ENCODE measurements around the gene APOM.

Gene APOM

GRCh38 chr6:31692353-31692752 lies 36.7 kb downstream of the APOM start:
- Histone ChIP-seq H3K36me3 (ENCODE audit: control insufficient read depth in 2 of 2, insufficient read depth in 1 of 2, low read length in 2 of 2) (peaks cover 0 to 73% of the 10 kb centered on the region in 2 experiments; a peak in 2 of 3 replicates), H3K4me1 (ENCODE audit: control insufficient read depth, insufficient read depth, low read length) (no peaks in the 10 kb centered on the region), H3K9me3 (ENCODE audit: control insufficient read depth, insufficient read depth, low read depth, low read length) (no peaks in the 10 kb centered on the region), H3K4me3 (ENCODE audit: low read depth, low read length) (no peak overlapping the region), H3K27ac (ENCODE audit: extremely low read depth, low read depth, low read length) (no peak overlapping the region)
- POLR2A ChIA-PET: interaction anchor here (0.5 to 4.0 kb wide), 5 partner anchors 11 to 143 kb away, joined by 3 to 30 read pairs (median 6); partner anchors contain the start of genes ABHD16A and HSPA1B
- no peak for TF ChIP-seq ZNF324 (tag by site-specific recombination; IDR thresholded peaks at IDR 0.05)
- TF ChIP-seq ZNF202 (tag by site-specific recombination; IDR thresholded peaks at IDR 0.05; ENCODE audit: borderline replicate concordance): no peak
- CTCF ChIA-PET: interaction anchor here (0.6 to 4.6 kb wide), 5 partner anchors 9 to 119 kb away, joined by 3 to 24 read pairs (median 4); partner anchors contain the start of gene LY6G5C

- H3K4me3 ChIP-seq (ENCODE audit: low read depth, low read length): no peak overlapping the region
- ChIA-PET CTCF (interaction anchor here (0.6 to 4.6 kb wide), 4 partner anchors 9 to 94 kb away, joined by 3 to 24 read pairs (median 6); partner anchors contain the start of gene LY6G5C), POLR2A (interaction anchor here (1.0 to 4.0 kb wide), 5 partner anchors 10 to 142 kb away, joined by 3 to 30 read pairs (median 6); partner anchors contain the start of genes ABHD16A and HSPA1B)
- no peaks in the 10 kb centered on the region for H3K9me3 ChIP-seq (ENCODE audit: control insufficient read depth, insufficient read depth, low read depth, low read length)
- no peak overlapping the region for H3K27ac ChIP-seq (ENCODE audit: extremely low read depth, low read depth, low read length)
- peaks cover 0 to 73% of the 10 kb centered on the region in 2 experiments; a peak in 2 of 3 replicates for H3K36me3 ChIP-seq (ENCODE audit: control insufficient read depth in 2 of 2, insufficient read depth in 1 of 2, low read length in 2 of 2)
- TF ChIP-seq ZNF184 (tag by site-specific recombination; IDR thresholded peaks at IDR 0.05) (no peak), ZSCAN4 (tag by site-specific recombination; IDR thresholded peaks at IDR 0.05) (no peak), ZBTB10 (tag by site-specific recombination; IDR thresholded peaks at IDR 0.05) (no peak), ZNF354C (tag by site-specific recombination; IDR thresholded peaks at IDR 0.05; ENCODE audit: borderline replicate concordance, low read depth) (no peak), ZFP41 (tag by site-specific recombination; IDR thresholded peaks at IDR 0.05; ENCODE audit: borderline replicate concordance) (no peak), ZNF776 (tag by site-specific recombination; IDR thresholded peaks at IDR 0.05; ENCODE audit: borderline replicate concordance) (no peak), ZNF830 (tag by site-specific recombination; IDR thresholded peaks at IDR 0.05; ENCODE audit: low read depth) (no peak)
- no peaks in the 10 kb centered on the region for H3K4me1 ChIP-seq (ENCODE audit: control insufficient read depth, insufficient read depth, low read length)
Measured at GRCh38 chr6:31692886-31693285, 37.2 kb downstream of the APOM start.

GRCh38 chr6:31693535-31693934 lies 37.8 kb downstream of the APOM start:
- peaks cover 4 to 66% of the 10 kb centered on the region in 2 experiments; a peak in 2 of 3 replicates for H3K36me3 ChIP-seq (ENCODE audit: control insufficient read depth in 2 of 2, insufficient read depth in 1 of 2, low read length in 2 of 2)

More at GRCh38 chr6:31693535-31693934, 37.8 kb downstream of the APOM start:
- CTCF ChIA-PET: interaction anchor here (0.8 to 1.0 kb wide), 2 partner anchors 9 to 98 kb away, joined by 3 read pairs; no protein-coding TSS in a partner anchor
- Histone ChIP-seq H3K27ac (ENCODE audit: extremely low read depth, low read depth, low read length) (no peak overlapping the region), H3K4me1 (ENCODE audit: control insufficient read depth, insufficient read depth, low read length) (no peaks in the 10 kb centered on the region), H3K4me3 (ENCODE audit: low read depth, low read length) (no peak overlapping the region), H3K9me3 (ENCODE audit: control insufficient read depth, insufficient read depth, low read depth, low read length) (no peaks in the 10 kb centered on the region)
- no peak for TF ChIP-seq BCL11A (tag by site-specific recombination; IDR thresholded peaks at IDR 0.05; ENCODE audit: low read depth)
- TF ChIP-seq SP3 (tag by site-specific recombination; IDR thresholded peaks at IDR 0.05): no peak
- no peak for TF ChIP-seq ZSCAN18 (tag by site-specific recombination; IDR thresholded peaks at IDR 0.05)
- no peak for TF ChIP-seq ZSCAN16 (tag by site-specific recombination; IDR thresholded peaks at IDR 0.05)
- TF ChIP-seq ZNF654 (tag by site-specific recombination; IDR thresholded peaks at IDR 0.05; ENCODE audit: low read depth): no peak
- TF ChIP-seq HOXA7 (CRISPR knock-in tag; IDR thresholded peaks at IDR 0.05; ENCODE audit: borderline replicate concordance): no peak
- TF ChIP-seq ZNF677 (tag by site-specific recombination; IDR thresholded peaks at IDR 0.05): no peak
- no peak for TF ChIP-seq ZNF211 (tag by site-specific recombination; IDR thresholded peaks at IDR 0.05; ENCODE audit: low read depth)
- TF ChIP-seq ZNF843 (tag by site-specific recombination; IDR thresholded peaks at IDR 0.05): no peak
- no peak for TF ChIP-seq ZNF571 (tag by site-specific recombination; IDR thresholded peaks at IDR 0.05)
- TF ChIP-seq ZNF19 (tag by site-specific recombination; IDR thresholded peaks at IDR 0.05; ENCODE audit: low read depth): no peak
- no peak for TF ChIP-seq ZNF624 (tag by site-specific recombination; IDR thresholded peaks at IDR 0.05)
- no peak for TF ChIP-seq ZBTB6 (tag by site-specific recombination; IDR thresholded peaks at IDR 0.05)
- POLR2A ChIA-PET: interaction anchor here (0.5 to 4.0 kb wide), 7 partner anchors 10 to 169 kb away, joined by 3 to 30 read pairs (median 4); partner anchors contain the start of genes ABHD16A, LY6G5C and NEU1

Measured in HEK293 (cell line).